Measurements from ENCODE around the gene IFNLR1. TPM values are rescaled to one million over a fixed set of nuclear protein-coding genes. Genes with fewer than 3 reads are reported as not detected.

The IFNLR1 gene
- polyA plus RNA-seq, 1 donor = 0.10 TPM

- DNase-seq (ENCODE audit: low read depth) = no peak
These were observed 64.3 kb downstream of the IFNLR1 start for GRCh38 chr1:24122776-24123175.

- DNase-seq (ENCODE audit: low read depth) = no peak
These were observed 65.7 kb downstream of the IFNLR1 start for GRCh38 chr1:24121406-24121805.

- DNase-seq (ENCODE audit: low read depth) = no peak
These were observed 66.1 kb downstream of the IFNLR1 start for GRCh38 chr1:24120965-24121364.

GRCh38 chr1:24119859-24120756, 67.0 kb downstream of the IFNLR1 start:
- DNase-seq (ENCODE audit: low read depth) = no peak

DNA sequence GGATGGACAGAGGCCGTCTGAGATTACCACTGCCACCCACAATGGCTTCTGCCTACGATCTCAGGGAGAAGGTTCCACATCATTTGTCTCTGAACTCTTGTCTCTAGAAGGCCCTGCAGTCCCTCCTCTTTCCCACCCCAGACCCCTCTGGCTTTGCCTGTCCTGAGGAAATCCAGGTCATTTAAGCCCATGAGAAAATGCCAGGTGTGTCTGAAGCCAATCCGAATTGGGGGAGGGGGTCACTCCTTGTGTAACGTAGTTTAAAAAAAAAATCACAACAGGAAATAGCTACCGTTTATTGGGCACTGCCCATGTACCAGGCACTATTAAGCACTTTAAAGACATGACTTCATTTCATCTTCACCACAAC, 67.6 kb downstream of the IFNLR1 start:
- DNase-seq (ENCODE audit: low read depth) = no peak

- DNase-seq (ENCODE audit: low read depth) = no peak
These were observed 68.5 kb downstream of the IFNLR1 start for GRCh38 chr1:24118410-24119242.

DNA sequence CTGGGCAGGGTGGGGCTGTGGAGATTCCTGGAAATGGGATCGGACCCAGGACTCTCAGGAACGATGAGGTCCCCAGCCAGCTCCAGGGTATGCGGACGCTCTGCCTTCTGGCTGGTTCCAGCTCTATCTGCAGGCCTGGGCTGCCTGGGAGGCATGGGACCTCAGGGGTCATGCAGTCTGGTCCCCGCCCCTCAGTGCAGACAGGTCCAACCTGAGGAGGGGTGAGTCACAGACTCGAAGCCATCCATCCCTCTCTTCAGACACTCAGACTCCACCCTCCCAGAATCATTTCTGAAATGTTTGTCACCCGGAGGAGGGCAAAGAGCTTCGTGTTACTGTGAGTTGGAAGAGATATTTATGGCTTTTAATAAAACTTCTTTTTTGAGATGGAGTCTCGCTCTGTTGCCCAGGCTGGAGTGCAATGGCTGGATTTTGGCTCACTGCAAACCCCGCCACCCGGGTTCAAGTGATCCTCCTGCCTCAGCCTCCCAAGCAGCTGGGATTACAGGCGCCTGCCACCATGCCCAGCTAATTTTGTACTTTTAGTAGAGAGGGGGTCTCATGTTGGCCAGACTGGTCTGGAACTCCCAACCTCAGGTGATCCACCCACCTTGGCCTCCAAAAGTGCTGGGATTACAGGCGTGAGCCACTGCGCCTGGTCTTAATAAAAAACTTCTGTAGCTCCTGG, 69.2 kb downstream of the IFNLR1 start:
- no peak for DNase-seq (ENCODE audit: low read depth)

- no peak for DNase-seq (ENCODE audit: low read depth)
These were observed 70.0 kb downstream of the IFNLR1 start for GRCh38 chr1:24117132-24117531.

DNA sequence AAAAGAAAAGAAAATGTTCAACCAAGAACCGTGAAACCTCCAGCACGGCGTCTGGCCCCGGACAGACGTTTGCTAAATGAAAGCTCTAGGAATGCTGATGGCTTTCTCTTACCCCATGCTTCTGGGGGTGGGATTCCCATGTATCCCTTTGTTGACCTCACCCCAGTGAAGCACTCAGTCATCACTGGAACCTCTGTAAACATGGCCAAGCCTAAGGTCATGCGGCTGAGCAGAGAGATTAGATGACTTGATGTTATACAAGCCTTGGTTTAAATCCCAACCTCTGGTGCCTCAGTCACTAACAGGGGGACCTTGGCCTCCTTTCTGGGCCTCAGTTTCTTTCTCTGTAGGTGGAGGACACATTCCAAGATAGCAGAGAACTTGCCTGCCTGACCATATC, 72.3 kb downstream of the IFNLR1 start:
- DNase-seq (ENCODE audit: low read depth) = no peak

GRCh38 chr1:24113641-24114033, 73.5 kb downstream of the IFNLR1 start:
- DNase-seq (ENCODE audit: low read depth) = no peak

GRCh38 chr1:24111996-24112779, 74.9 kb downstream of the IFNLR1 start, which contains the start of gene MYOM3:
MYOM3 (minus strand) TSS chr1:24112135; CDS start chr1:24108636, 3,499 bp downstream.
- no peak for DNase-seq (ENCODE audit: low read depth)

- no peak for DNase-seq (ENCODE audit: low read depth)
These were observed 75.7 kb downstream of the IFNLR1 start for GRCh38 chr1:24111262-24111995.

- no peak for DNase-seq (ENCODE audit: low read depth)
These were observed 76.3 kb downstream of the IFNLR1 start for GRCh38 chr1:24110642-24111261.

- DNase-seq (ENCODE audit: low read depth) = no peak
These were observed 77.2 kb downstream of the IFNLR1 start for GRCh38 chr1:24109686-24110475.

DNA sequence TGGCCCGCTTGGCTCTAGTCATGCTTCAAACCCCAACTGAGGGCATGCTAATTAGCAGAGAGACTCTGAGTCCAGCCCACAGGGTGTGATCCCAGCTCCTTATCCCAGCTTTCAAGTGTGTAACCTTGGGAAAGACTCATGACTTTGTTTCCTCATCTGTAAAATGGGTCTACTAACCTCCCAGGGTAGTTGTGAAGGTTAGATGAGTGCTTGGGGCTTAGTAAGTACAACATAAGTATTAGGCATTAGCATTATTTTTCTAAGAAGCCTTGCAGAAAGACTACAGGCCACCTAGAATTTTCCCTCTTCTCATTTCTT, 78.0 kb downstream of the IFNLR1 start:
- DNase-seq (ENCODE audit: low read depth) = no peak

GRCh38 chr1:24108334-24109165, 78.5 kb downstream of the IFNLR1 start:
- no peak for DNase-seq (ENCODE audit: low read depth)

DNA sequence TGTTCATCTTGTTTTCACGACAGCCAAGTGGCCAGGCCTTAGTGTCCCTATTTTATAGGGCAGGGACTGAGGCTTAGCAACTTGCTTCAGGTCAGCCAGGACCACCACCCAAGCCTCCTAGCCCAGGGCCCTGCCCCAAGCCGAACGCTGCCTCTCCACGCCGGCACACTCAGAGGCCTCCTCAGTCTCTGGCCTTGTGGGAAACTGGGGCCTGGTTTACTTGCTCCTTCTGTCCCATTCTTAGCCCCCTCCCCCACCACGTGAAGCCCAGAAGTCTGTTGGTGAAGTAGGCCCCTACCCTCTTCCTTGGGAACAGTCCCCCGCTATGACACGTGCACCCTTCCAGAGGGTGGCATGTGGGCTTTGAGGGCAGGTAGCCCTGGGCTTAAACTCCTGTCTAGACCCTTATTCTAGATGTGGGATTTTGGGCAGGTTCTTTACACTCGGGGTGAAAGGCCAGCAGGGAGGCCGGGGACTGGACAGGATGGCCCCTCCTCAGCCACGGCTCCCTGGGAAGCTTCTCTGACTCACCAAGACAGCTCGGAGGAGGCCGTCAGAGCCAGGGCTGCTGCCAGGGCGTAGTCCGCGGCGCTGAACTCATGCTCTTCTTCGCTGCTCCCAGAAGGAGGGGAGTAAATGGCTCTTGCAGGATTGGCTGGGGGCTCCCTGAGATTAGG, 79.5 kb downstream of the IFNLR1 start:
- no peak for DNase-seq (ENCODE audit: low read depth)
